HEK293 (cell line): ENCODE data around the gene CABS1.

ENCODE experiments used
- CTCF ChIA-PET: fragments of 350-600 bp; formaldehyde crosslinking; extraction: SDS; loops from one replicate; lab custom pipeline; 2021; ENCODE audit warnings: antibody characterized with exemption; lab: Yijun Ruan, JAX
- POLR2A ChIA-PET: fragments of 300-600 bp; formaldehyde crosslinking; extraction: SDS; loops from one replicate; lab custom pipeline; 2020; ENCODE audit warnings: antibody characterized with exemption, inconsistent platforms; lab: Yijun Ruan, JAX
- H3K27ac ChIP-seq: fragments of 200-500 bp; sonication (Bioruptor generic); 2 replicates; pipeline ENCODE4 v1.5.1; 2014; ENCODE audit warnings: low read depth, low read length, control low read depth, inconsistent platforms; ENCODE audit errors: extremely low read depth
- H3K36me3 ChIP-seq, 2 experiments: fragments of 200-500 bp in 1 of 2; sonication (Bioruptor generic) in 1 of 2; 1 replicate in 1 of 2; 2 replicates in 1 of 2; pipeline ENCODE4 v1.5.1; 2014 to 2017; ENCODE audit warnings: inconsistent platforms in 2 of 2, low read length in 2 of 2; ENCODE audit not compliant: control insufficient read depth in 2 of 2, insufficient read depth in 1 of 2
- H3K4me1 ChIP-seq: fragments of 200-500 bp; sonication (Bioruptor generic); 2 replicates; pipeline ENCODE4 v1.5.1; 2014; ENCODE audit warnings: mild to moderate bottlenecking, low read length, inconsistent platforms; ENCODE audit not compliant: control insufficient read depth, insufficient read depth
- H3K4me3 ChIP-seq: 2 replicates; pipeline ENCODE4 v1.5.1; 2011; ENCODE audit warnings: low read depth, mild to moderate bottlenecking, control low read depth, low read length, moderate library complexity
- H3K9me3 ChIP-seq: fragments of 200-500 bp; sonication (Bioruptor generic); 2 replicates; pipeline ENCODE4 v1.5.1; 2014; ENCODE audit warnings: low read depth, low read length, inconsistent platforms; ENCODE audit not compliant: control insufficient read depth, insufficient read depth
- GLI4 ChIP-seq: fragments of 450-650 bp; formaldehyde crosslinking; IDR thresholded peaks from 2 replicates; pipeline ENCODE4 v1.5.1; 2016; ENCODE audit warnings: missing biosample characterization, missing genetic modification characterization
- HOXC10 ChIP-seq: sonication (generic); formaldehyde crosslinking; IDR thresholded peaks from 2 replicates; pipeline ENCODE4 v1.8.1; 2023; ENCODE audit warnings: mild to moderate bottlenecking, missing genetic modification reagents
- KLF1 ChIP-seq: fragments of 450-650 bp; formaldehyde crosslinking; IDR thresholded peaks from 2 replicates; pipeline ENCODE4 v1.5.1; 2016; ENCODE audit warnings: missing biosample characterization, missing genetic modification characterization
- OSR2 ChIP-seq: fragments of 450-650 bp; formaldehyde crosslinking; IDR thresholded peaks from 2 replicates; pipeline ENCODE4 v1.5.1; 2016; ENCODE audit warnings: missing biosample characterization, missing genetic modification characterization
- WT1 ChIP-seq: fragments of 450-650 bp; formaldehyde crosslinking; IDR thresholded peaks from 2 replicates; pipeline ENCODE4 v1.5.1; 2016; ENCODE audit warnings: missing biosample characterization, missing genetic modification characterization
- ZBTB17 ChIP-seq: fragments of 450-650 bp; formaldehyde crosslinking; IDR thresholded peaks from 2 replicates; pipeline ENCODE4 v1.5.1; 2016; ENCODE audit warnings: missing biosample characterization, missing genetic modification characterization
- ZNF121 ChIP-seq: fragments of 450-650 bp; formaldehyde crosslinking; IDR thresholded peaks from 2 replicates; pipeline ENCODE4 v1.5.1; 2016; ENCODE audit warnings: missing biosample characterization, missing genetic modification characterization
- ZNF132 ChIP-seq: fragments of 450-650 bp; formaldehyde crosslinking; IDR thresholded peaks from 2 replicates; pipeline ENCODE4 v1.5.1; 2017; ENCODE audit warnings: missing biosample characterization, missing genetic modification characterization, borderline replicate concordance
- ZNF138 ChIP-seq: fragments of 450-650 bp; formaldehyde crosslinking; IDR thresholded peaks from 2 replicates; pipeline ENCODE4 v1.5.1; 2016; ENCODE audit warnings: missing biosample characterization, missing genetic modification characterization, borderline replicate concordance
- ZNF354C ChIP-seq: fragments of 450-650 bp; formaldehyde crosslinking; IDR thresholded peaks from 2 replicates; pipeline ENCODE4 v1.5.1; 2016; ENCODE audit warnings: missing biosample characterization, missing genetic modification characterization, low read depth, borderline replicate concordance
- ZNF394 ChIP-seq: fragments of 450-650 bp; formaldehyde crosslinking; IDR thresholded peaks from 2 replicates; pipeline ENCODE4 v1.5.1; 2016; ENCODE audit warnings: missing biosample characterization, missing genetic modification characterization, mild to moderate bottlenecking, moderate library complexity, borderline replicate concordance
- ZNF549 ChIP-seq: fragments of 450-650 bp; IDR thresholded peaks from 2 replicates; pipeline ENCODE4 v1.5.1; 2018; ENCODE audit warnings: missing biosample characterization, missing genetic modification characterization, mild to moderate bottlenecking, inconsistent platforms, moderate library complexity
- ZNF571 ChIP-seq: fragments of 450-650 bp; formaldehyde crosslinking; IDR thresholded peaks from 2 replicates; pipeline ENCODE4 v1.5.0; 2017; ENCODE audit warnings: missing biosample characterization, missing genetic modification characterization
- TF ChIP-seq, protein P1 (sequence below): fragments of 450-650 bp; formaldehyde crosslinking; conservative IDR thresholded peaks from 2 replicates; pipeline ENCODE4 v1.5.1; 2016; ENCODE audit warnings: low read depth, missing biosample characterization, missing genetic modification characterization
- TF ChIP-seq, protein P2 (sequence below): fragments of 450-650 bp; formaldehyde crosslinking; IDR thresholded peaks from 2 replicates; pipeline ENCODE4 v1.5.1; 2016; ENCODE audit warnings: missing biosample characterization, missing genetic modification characterization
- TF ChIP-seq, protein P3 (sequence below): fragments of 450-650 bp; formaldehyde crosslinking; IDR thresholded peaks from 2 replicates; pipeline ENCODE4 v1.5.1; 2016; ENCODE audit warnings: missing biosample characterization, missing genetic modification characterization
- TF ChIP-seq, protein P4 (sequence below): fragments of 450-650 bp; formaldehyde crosslinking; IDR thresholded peaks from 2 replicates; pipeline ENCODE4 v1.5.1; 2016; ENCODE audit warnings: missing biosample characterization, missing genetic modification characterization

Gene CABS1

DNA sequence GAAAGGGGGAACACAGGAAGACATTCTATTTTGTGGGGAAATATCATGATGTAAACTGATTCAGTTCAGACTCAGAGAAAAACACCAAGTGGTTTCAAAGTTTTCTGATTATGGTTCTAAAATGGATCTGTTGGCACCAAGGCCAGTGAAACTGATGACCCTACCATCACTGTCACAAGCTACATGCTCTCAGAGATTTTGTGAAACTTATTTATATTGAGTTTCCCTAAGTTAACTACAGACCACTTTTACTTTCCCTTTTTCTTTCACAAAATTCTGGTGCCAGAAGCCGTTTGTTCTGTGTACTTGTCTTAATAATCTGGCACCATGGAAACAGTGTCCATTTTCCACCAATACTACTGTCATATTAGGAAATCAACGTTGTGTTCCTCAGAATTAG, 43.4 kb upstream of the CABS1 start:
- ChIA-PET POLR2A (no interaction called here), CTCF (no interaction called here)
- no peak overlapping the region for H3K27ac ChIP-seq
- H3K9me3 ChIP-seq, result no peaks in the 10 kb centered on the region
- no peaks in the 10 kb centered on the region for H3K36me3 ChIP-seq
- H3K4me1 ChIP-seq, result no peaks in the 10 kb centered on the region
- H3K4me3 ChIP-seq, result no peak overlapping the region
- no peak for TF ChIP-seq ZNF394 (tag by site-specific recombination)
- TF ChIP-seq KLF1 (tag by site-specific recombination), result no peak
- TF ChIP-seq, protein P1, sequence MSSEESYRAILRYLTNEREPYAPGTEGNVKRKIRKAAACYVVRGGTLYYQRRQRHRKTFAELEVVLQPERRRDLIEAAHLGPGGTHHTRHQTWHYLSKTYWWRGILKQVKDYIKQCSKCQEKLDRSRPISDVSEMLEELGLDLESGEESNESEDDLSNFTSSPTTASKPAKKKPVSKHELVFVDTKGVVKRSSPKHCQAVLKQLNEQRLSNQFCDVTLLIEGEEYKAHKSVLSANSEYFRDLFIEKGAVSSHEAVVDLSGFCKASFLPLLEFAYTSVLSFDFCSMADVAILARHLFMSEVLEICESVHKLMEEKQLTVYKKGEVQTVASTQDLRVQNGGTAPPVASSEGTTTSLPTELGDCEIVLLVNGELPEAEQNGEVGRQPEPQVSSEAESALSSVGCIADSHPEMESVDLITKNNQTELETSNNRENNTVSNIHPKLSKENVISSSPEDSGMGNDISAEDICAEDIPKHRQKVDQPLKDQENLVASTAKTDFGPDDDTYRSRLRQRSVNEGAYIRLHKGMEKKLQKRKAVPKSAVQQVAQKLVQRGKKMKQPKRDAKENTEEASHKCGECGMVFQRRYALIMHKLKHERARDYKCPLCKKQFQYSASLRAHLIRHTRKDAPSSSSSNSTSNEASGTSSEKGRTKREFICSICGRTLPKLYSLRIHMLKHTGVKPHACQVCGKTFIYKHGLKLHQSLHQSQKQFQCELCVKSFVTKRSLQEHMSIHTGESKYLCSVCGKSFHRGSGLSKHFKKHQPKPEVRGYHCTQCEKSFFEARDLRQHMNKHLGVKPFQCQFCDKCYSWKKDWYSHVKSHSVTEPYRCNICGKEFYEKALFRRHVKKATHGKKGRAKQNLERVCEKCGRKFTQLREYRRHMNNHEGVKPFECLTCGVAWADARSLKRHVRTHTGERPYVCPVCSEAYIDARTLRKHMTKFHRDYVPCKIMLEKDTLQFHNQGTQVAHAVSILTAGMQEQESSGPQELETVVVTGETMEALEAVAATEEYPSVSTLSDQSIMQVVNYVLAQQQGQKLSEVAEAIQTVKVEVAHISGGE, result no peak
- no peak for TF ChIP-seq ZBTB17
- no peak for TF ChIP-seq ZNF354C (tag by site-specific recombination)
- no peak for TF ChIP-seq ZNF571 (tag by site-specific recombination)

DNA sequence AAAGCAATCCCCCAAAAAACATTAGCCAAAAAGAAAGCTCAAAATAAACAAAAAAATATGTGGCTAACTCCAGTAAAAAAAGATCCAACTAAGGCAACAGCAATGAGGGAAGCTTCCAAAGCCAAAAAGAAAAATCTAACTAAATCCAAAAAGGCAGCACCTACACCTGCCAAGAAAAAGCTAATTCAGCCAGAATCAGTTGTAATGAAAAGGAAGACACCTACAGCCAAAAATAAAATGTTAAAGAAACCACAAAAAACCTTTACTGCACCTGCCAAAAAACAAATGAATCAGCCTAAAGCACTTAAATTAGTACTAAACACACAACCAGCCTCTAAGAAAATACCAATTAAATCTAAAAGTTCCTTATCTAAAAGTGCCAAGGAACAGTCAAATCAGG, 37.2 kb upstream of the CABS1 start:
- Histone ChIP-seq H3K36me3 (no peaks in the 10 kb centered on the region), H3K9me3 (no peaks in the 10 kb centered on the region), H3K4me3 (no peak overlapping the region), H3K27ac (no peak overlapping the region), H3K4me1 (no peaks in the 10 kb centered on the region)
- ChIA-PET CTCF (no interaction called here), POLR2A (no interaction called here)
- TF ChIP-seq ZNF121 (tag by site-specific recombination) (no peak), ZNF549 (tag by site-specific recombination) (no peak)

DNA sequence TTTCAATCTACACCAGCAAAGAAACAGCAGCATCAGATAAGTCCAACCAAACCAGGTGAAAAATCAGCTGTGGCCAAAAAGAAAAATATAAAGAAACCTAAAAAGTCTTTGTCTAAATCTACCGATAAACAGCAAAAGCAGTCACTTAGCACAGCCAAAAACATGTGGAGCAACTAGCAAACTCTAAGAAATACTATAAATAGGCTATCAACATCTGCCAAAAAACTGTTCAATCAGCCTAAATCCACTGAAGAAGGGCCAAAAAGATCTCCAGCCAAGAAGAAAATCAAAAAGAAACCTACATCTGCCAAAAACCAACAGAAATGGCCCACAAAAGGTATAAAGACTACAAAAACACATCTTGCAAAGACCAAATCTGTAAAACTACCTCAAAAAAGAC, 36.7 kb upstream of the CABS1 start:
- TF ChIP-seq HOXC10 (CRISPR knock-in tag), result no peak
- no peaks in the 10 kb centered on the region for H3K4me1 ChIP-seq
- ChIA-PET POLR2A (no interaction called here), CTCF (no interaction called here)
- H3K27ac ChIP-seq, result no peak overlapping the region
- H3K4me3 ChIP-seq, result no peak overlapping the region
- no peaks in the 10 kb centered on the region for H3K36me3 ChIP-seq
- no peaks in the 10 kb centered on the region for H3K9me3 ChIP-seq

DNA sequence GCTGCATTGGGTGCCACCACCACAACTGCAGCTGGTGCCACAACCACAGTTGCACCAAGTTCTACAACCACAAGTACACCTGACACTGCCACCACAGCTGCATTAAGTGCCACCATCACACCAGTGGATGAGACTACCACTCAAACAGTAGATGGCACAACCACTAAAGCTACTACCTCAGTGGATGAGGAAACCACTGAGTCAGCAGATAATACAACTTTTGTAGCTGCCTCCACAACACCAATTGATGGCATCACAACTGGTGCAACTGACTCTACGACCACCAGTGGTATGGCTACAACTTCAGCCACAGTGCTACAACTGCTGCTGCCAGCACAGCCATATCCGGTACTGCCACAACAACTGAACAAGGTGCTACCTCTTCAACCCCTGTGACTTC, 35.1 kb upstream of the CABS1 start:
- H3K36me3 ChIP-seq, result no peaks in the 10 kb centered on the region
- ChIA-PET CTCF (no interaction called here), POLR2A (no interaction called here)
- TF ChIP-seq, protein P2, sequence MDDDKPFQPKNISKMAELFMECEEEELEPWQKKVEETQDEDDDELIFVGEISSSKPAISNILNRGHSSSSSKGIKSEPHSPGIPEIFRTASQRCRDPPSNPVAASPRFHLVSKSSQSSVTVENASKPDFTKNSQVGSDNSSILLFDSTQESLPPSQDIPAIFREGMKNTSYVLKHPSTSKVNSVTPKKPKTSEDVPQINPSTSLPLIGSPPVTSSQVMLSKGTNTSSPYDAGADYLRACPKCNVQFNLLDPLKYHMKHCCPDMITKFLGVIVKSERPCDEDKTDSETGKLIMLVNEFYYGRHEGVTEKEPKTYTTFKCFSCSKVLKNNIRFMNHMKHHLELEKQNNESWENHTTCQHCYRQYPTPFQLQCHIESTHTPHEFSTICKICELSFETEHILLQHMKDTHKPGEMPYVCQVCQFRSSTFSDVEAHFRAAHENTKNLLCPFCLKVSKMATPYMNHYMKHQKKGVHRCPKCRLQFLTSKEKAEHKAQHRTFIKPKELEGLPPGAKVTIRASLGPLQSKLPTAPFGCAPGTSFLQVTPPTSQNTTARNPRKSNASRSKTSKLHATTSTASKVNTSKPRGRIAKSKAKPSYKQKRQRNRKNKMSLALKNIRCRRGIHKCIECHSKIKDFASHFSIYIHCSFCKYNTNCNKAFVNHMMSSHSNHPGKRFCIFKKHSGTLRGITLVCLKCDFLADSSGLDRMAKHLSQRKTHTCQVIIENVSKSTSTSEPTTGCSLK, result no peak
- TF ChIP-seq, protein P3, sequence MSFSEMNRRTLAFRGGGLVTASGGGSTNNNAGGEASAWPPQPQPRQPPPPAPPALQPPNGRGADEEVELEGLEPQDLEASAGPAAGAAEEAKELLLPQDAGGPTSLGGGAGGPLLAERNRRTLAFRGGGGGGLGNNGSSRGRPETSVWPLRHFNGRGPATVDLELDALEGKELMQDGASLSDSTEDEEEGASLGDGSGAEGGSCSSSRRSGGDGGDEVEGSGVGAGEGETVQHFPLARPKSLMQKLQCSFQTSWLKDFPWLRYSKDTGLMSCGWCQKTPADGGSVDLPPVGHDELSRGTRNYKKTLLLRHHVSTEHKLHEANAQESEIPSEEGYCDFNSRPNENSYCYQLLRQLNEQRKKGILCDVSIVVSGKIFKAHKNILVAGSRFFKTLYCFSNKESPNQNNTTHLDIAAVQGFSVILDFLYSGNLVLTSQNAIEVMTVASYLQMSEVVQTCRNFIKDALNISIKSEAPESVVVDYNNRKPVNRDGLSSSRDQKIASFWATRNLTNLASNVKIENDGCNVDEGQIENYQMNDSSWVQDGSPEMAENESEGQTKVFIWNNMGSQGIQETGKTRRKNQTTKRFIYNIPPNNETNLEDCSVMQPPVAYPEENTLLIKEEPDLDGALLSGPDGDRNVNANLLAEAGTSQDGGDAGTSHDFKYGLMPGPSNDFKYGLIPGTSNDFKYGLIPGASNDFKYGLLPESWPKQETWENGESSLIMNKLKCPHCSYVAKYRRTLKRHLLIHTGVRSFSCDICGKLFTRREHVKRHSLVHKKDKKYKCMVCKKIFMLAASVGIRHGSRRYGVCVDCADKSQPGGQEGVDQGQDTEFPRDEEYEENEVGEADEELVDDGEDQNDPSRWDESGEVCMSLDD, result no peak
- TF ChIP-seq OSR2 (no peak), ZNF132 (no peak), ZNF138 (no peak), WT1 (tag by site-specific recombination) (no peak), GLI4 (tag by site-specific recombination) (no peak)
- TF ChIP-seq, protein P4, sequence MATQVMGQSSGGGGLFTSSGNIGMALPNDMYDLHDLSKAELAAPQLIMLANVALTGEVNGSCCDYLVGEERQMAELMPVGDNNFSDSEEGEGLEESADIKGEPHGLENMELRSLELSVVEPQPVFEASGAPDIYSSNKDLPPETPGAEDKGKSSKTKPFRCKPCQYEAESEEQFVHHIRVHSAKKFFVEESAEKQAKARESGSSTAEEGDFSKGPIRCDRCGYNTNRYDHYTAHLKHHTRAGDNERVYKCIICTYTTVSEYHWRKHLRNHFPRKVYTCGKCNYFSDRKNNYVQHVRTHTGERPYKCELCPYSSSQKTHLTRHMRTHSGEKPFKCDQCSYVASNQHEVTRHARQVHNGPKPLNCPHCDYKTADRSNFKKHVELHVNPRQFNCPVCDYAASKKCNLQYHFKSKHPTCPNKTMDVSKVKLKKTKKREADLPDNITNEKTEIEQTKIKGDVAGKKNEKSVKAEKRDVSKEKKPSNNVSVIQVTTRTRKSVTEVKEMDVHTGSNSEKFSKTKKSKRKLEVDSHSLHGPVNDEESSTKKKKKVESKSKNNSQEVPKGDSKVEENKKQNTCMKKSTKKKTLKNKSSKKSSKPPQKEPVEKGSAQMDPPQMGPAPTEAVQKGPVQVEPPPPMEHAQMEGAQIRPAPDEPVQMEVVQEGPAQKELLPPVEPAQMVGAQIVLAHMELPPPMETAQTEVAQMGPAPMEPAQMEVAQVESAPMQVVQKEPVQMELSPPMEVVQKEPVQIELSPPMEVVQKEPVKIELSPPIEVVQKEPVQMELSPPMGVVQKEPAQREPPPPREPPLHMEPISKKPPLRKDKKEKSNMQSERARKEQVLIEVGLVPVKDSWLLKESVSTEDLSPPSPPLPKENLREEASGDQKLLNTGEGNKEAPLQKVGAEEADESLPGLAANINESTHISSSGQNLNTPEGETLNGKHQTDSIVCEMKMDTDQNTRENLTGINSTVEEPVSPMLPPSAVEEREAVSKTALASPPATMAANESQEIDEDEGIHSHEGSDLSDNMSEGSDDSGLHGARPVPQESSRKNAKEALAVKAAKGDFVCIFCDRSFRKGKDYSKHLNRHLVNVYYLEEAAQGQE (tag by site-specific recombination), result no peak

More for the DNA sequence above, 35.1 kb upstream of the CABS1 start:
- Histone ChIP-seq H3K4me3 (no peak overlapping the region), H3K9me3 (no peaks in the 10 kb centered on the region), H3K27ac (no peak overlapping the region), H3K4me1 (no peaks in the 10 kb centered on the region)
